Ureter (tissue), 1 donor: ENCODE measurements around the gene LAMC2. TPM values are rescaled to one million over a fixed set of nuclear protein-coding genes. Genes with fewer than 3 reads are reported as not detected.
"Not testable (repeated sequence)": the region's sequence is repeated elsewhere in the genome, so short reads cannot be mapped to it uniquely, and the experiment has no call there.

Source experiments
- DNase-seq: peaks from one replicate; pipeline ENCODE4 v3.0.0-alpha.2; 2020; ENCODE audit warnings: low spot score
- total RNA-seq: library from RNA; stranded (reverse); gene quantifications from one replicate; pipeline ENCODE4 v1.2.4, GENCODE V29; 2023
- donor health status: DM: yes; HTN: yes; CAD: no.

Gene LAMC2
- total RNA-seq, 1 donor from 2014 or later = 14.5 TPM

GRCh38 chr1:183262628-183263200 lies 76.7 kb downstream of the LAMC2 start:
- no peak for DNase-seq

- no peak for DNase-seq
Observed at GRCh38 chr1:183263886-183264602, 78.0 kb downstream of the LAMC2 start.

GRCh38 chr1:183267646-183268431 lies 81.8 kb downstream of the LAMC2 start:
- no peak for DNase-seq

- no peak for DNase-seq
Observed at GRCh38 chr1:183270541-183271141, 84.6 kb downstream of the LAMC2 start.

GRCh38 chr1:183272390-183272848 lies 86.4 kb downstream of the LAMC2 start:
- no peak for DNase-seq

GRCh38 chr1:183273300-183273699 lies 87.2 kb downstream of the LAMC2 start:
- DNase-seq = no peak

GRCh38 chr1:183273984-183274383 lies 87.9 kb downstream of the LAMC2 start:
- not testable (repeated sequence) for DNase-seq

- no peak for DNase-seq
Observed at GRCh38 chr1:183274836-183275235, 88.8 kb downstream of the LAMC2 start.

GRCh38 chr1:183275322-183275721 lies 89.3 kb downstream of the LAMC2 start:
- DNase-seq = no peak

GRCh38 chr1:183276386-183277080 lies 90.5 kb downstream of the LAMC2 start:
- no peak for DNase-seq

GRCh38 chr1:183277821-183278738 lies 92.0 kb downstream of the LAMC2 start:
- DNase-seq = no peak

GRCh38 chr1:183278739-183279591 lies 92.9 kb downstream of the LAMC2 start:
- DNase-seq = no peak

- no peak for DNase-seq
Observed at GRCh38 chr1:183279835-183280234, 93.8 kb downstream of the LAMC2 start.

- no peak for DNase-seq
Observed at GRCh38 chr1:183281039-183281438, 95.0 kb downstream of the LAMC2 start.

GRCh38 chr1:183281553-183282091 lies 95.6 kb downstream of the LAMC2 start:
- peak; percentile 93 for DNase-seq

- no peak for DNase-seq
Observed at GRCh38 chr1:183282101-183282855, 96.2 kb downstream of the LAMC2 start.

GRCh38 chr1:183283286-183283685 lies 97.2 kb downstream of the LAMC2 start:
- no peak for DNase-seq

- DNase-seq = no peak
Observed at GRCh38 chr1:183284086-183284485, 98.0 kb downstream of the LAMC2 start.

GRCh38 chr1:183285256-183285655 lies 99.2 kb downstream of the LAMC2 start:
- DNase-seq = no peak
